GM23338 (cell line): Measurements from ENCODE around the gene MAP3K9. TPM values are rescaled to one million over a fixed set of nuclear protein-coding genes. Genes with fewer than 3 reads are reported as not detected.
A peak's percentile ranks its signal among the peaks of the same experiment; 100 is the strongest.

Experiments used
- ATAC-seq: fragments of 200-7000 bp; cut with Tn5 transposase; 3 replicates; pipeline ENCODE4 v1.9.1; 2020
- DNase-seq: peaks from one replicate; pipeline ENCODE4 v3.0.0-alpha.2; 2015; ENCODE audit warnings: low spot score
- H2AFZ ChIP-seq: fragments of 200-600 bp; sonication (generic); 2 replicates; pipeline ENCODE4 v1.8.0; 2016; ENCODE audit warnings: antibody characterized with exemption, mild to moderate bottlenecking, moderate library complexity
- H3F3A ChIP-seq: fragments of 200-600 bp; sonication (generic); replicated peaks from 2 replicates; pipeline ENCODE4 v1.8.0; 2017; ENCODE audit warnings: antibody characterized with exemption, mixed run types, low read depth
- H3K27ac ChIP-seq: fragments of 200-600 bp; sonication (generic); 2 replicates; pipeline ENCODE4 v1.6.1; 2016; ENCODE audit warnings: low read depth
- H3K27me3 ChIP-seq: fragments of 200-600 bp; sonication (generic); 2 replicates; pipeline ENCODE4 v1.8.0; 2016; ENCODE audit warnings: mild to moderate bottlenecking, mixed run types, moderate library complexity; ENCODE audit not compliant: insufficient read depth
- H3K36me3 ChIP-seq: fragments of 200-600 bp; sonication (generic); 2 replicates; pipeline ENCODE4 v1.8.0; 2016; ENCODE audit warnings: mild to moderate bottlenecking; ENCODE audit not compliant: insufficient read depth
- H3K4me1 ChIP-seq: fragments of 200-600 bp; sonication (generic); 2 replicates; pipeline ENCODE4 v1.8.0; 2016; ENCODE audit warnings: mild to moderate bottlenecking, moderate library complexity; ENCODE audit not compliant: insufficient read depth
- H3K4me2 ChIP-seq: fragments of 200-600 bp; sonication (generic); 2 replicates; pipeline ENCODE4 v1.7.1; 2017; ENCODE audit warnings: mixed run types
- H3K4me3 ChIP-seq: fragments of 200-600 bp; sonication (generic); 2 replicates; pipeline ENCODE4 v1.6.1; 2016; ENCODE audit warnings: mixed run types
- H3K79me2 ChIP-seq: fragments of 200-600 bp; sonication (generic); replicated peaks from 2 replicates; pipeline ENCODE4 v1.8.0; 2017; ENCODE audit warnings: mild to moderate bottlenecking; ENCODE audit not compliant: insufficient read depth
- H3K9me2 ChIP-seq: fragments of 200-600 bp; sonication (generic); 2 replicates; pipeline ENCODE4 v1.8.0; 2017; ENCODE audit not compliant: insufficient read depth
- H4K20me1 ChIP-seq: fragments of 200-600 bp; sonication (generic); replicated peaks from 2 replicates; pipeline ENCODE4 v1.8.0; 2017; ENCODE audit warnings: mild to moderate bottlenecking; ENCODE audit not compliant: insufficient read depth
- H3K27ac Mint-ChIP-seq: 2 replicates; pipeline ENCODE4 v1.8.0; 2020; ENCODE audit warnings: inconsistent platforms, mild to moderate bottlenecking, moderate library complexity, mixed read lengths
- H3K27me3 Mint-ChIP-seq: 3 replicates; pipeline ENCODE4 v1.8.0; 2022; ENCODE audit warnings: low read depth, mild to moderate bottlenecking, moderate library complexity, mixed read lengths, inconsistent platforms; ENCODE audit not compliant: insufficient read depth, poor library complexity
- H3K36me3 Mint-ChIP-seq: 3 replicates; pipeline ENCODE4 v1.8.0; 2021; ENCODE audit warnings: low read depth, mild to moderate bottlenecking, inconsistent platforms, moderate library complexity, mixed read lengths
- H3K4me1 Mint-ChIP-seq: 3 replicates; pipeline ENCODE4 v1.8.0; 2020; ENCODE audit warnings: mild to moderate bottlenecking, inconsistent platforms, mixed read lengths
- H3K4me3 Mint-ChIP-seq: 3 replicates; pipeline ENCODE4 v1.8.0; 2021; ENCODE audit warnings: moderate library complexity, mild to moderate bottlenecking, inconsistent platforms, mixed read lengths
- H3K9me3 Mint-ChIP-seq: 3 replicates; pipeline ENCODE4 v1.8.0; 2020; ENCODE audit warnings: moderate library complexity, mild to moderate bottlenecking, inconsistent platforms, mixed read lengths
- CREB1 ChIP-seq: fragments of 250-450 bp; sonication (Bioruptor Pico); IDR thresholded peaks from 2 replicates; pipeline ENCODE4 v1.5.0; 2020; ENCODE audit warnings: low read depth, mild to moderate bottlenecking, moderate library complexity
- CTCF ChIP-seq, 2 experiments: fragments of 200-600 bp in 1 of 2; sonication (generic) in 1 of 2; conservative IDR thresholded peaks; 2 replicates each; pipeline versions ENCODE4 v1.5.1 to v1.6.1; 2016 to 2017; ENCODE audit warnings: antibody characterized with exemption in 2 of 2, low read depth in 2 of 2, mild to moderate bottlenecking in 2 of 2, moderate library complexity in 1 of 2
- ETS1 ChIP-seq: IDR thresholded peaks from 2 replicates; pipeline ENCODE4 v1.6.1; 2016; ENCODE audit warnings: antibody characterized with exemption
- EZH2phosphoT487 ChIP-seq: fragments of 200-600 bp; sonication (generic); IDR thresholded peaks from one replicate; pipeline ENCODE4 v1.8.1; 2018; ENCODE audit warnings: antibody characterized with exemption; ENCODE audit not compliant: unreplicated experiment
- NANOG ChIP-seq: IDR thresholded peaks from 2 replicates; pipeline ENCODE4 v1.6.1; 2016; ENCODE audit warnings: antibody characterized with exemption, borderline replicate concordance
- REST ChIP-seq: IDR thresholded peaks from one replicate; pipeline ENCODE4 v1.6.1; 2018; ENCODE audit warnings: antibody characterized with exemption; ENCODE audit not compliant: unreplicated experiment
- STAT1 ChIP-seq: IDR thresholded peaks from one replicate; pipeline ENCODE4 v1.6.1; 2016; ENCODE audit warnings: antibody characterized with exemption; ENCODE audit not compliant: unreplicated experiment
- ZNF114 ChIP-seq: fragments of 250-450 bp; sonication (Bioruptor Pico); IDR thresholded peaks from 2 replicates; pipeline ENCODE4 v1.5.0; 2020; ENCODE audit warnings: mild to moderate bottlenecking, moderate library complexity
- ZNF331 ChIP-seq: fragments of 250-450 bp; sonication (Bioruptor Pico); IDR thresholded peaks from 2 replicates; pipeline ENCODE4 v1.5.0; 2020; ENCODE audit warnings: low read depth, mild to moderate bottlenecking, moderate library complexity
- ZNF462 ChIP-seq: fragments of 250-450 bp; sonication (Bioruptor Pico); IDR thresholded peaks from 2 replicates; pipeline ENCODE4 v1.5.0; 2020; ENCODE audit warnings: mild to moderate bottlenecking, moderate library complexity
- polyA plus RNA-seq: library from polyadenylated mRNA; unstranded; fragments of >200 nt; fragmentation: Nextera tagmentation; extraction: Ambion mirVana; gene quantifications from 2 replicates; pipeline ENCODE4 v1.2.1, GENCODE V29; 2016
- total RNA-seq: library from RNA; depleted of rRNA; stranded (reverse); fragments of >200 nt; shearing (Covaris generic); gene quantifications from 2 replicates; pipeline ENCODE4 v1.2.3, GENCODE V29; 2014

The MAP3K9 gene
- total and polyA plus RNA-seq, 2 experiments from 2014 or later, result 5.3 to 30.8 TPM

GRCh38 chr14:70709726-70710382 lies 99.5 kb downstream of the MAP3K9 start (continued):
- TF ChIP-seq REST (no peak), ZNF114 (CRISPR knock-in tag) (no peak), NANOG (no peak), EZH2phosphoT487 (no peak), CTCF (conservative IDR thresholded peaks at IDR 0.05; ENCODE audit: low read depth in 2 of 2) (no peak), STAT1 (no peak), ETS1 (no peak)

GRCh38 chr14:70708717-70709570 lies 100.4 kb downstream of the MAP3K9 start:
- peaks cover 8% of the 10 kb centered on the region for H3K27me3 Mint-ChIP-seq
- ATAC-seq (peak; percentile 78), DNase-seq (peak; percentile 89)
- peaks cover 12% of the 10 kb centered on the region; the same call in 1 of the 2 replicates for H3F3A ChIP-seq
- H4K20me1 ChIP-seq, result no peaks in the 10 kb centered on the region
- H3K4me3 ChIP-seq, result peak overlapping the region; percentile 9
- H3K9me3 Mint-ChIP-seq, result no peaks in the 10 kb centered on the region; the same call in 2 of the 3 replicates
- H3K4me1 Mint-ChIP-seq, result peaks cover 59% of the 10 kb centered on the region
- H3K4me1 ChIP-seq, result peaks cover 52% of the 10 kb centered on the region
- peak overlapping the region; percentile 93 for H3K27ac Mint-ChIP-seq
- no peak overlapping the region for H2AFZ ChIP-seq
- H3K27me3 ChIP-seq, result no peaks in the 10 kb centered on the region
- no peaks in the 10 kb centered on the region for H3K79me2 ChIP-seq
- no peaks in the 10 kb centered on the region for H3K36me3 ChIP-seq
- H3K36me3 Mint-ChIP-seq, result no peaks in the 10 kb centered on the region
- H3K4me2 ChIP-seq, result peak overlapping the region; percentile 22
- peak overlapping the region; percentile 97 for H3K27ac ChIP-seq
- H3K9me2 ChIP-seq, result 0 out of 2 replicates have a peak, but pooled peaks cover 8% of the 10 kb centered on the region
- peak overlapping the region; percentile 1; the same call in 1 of the 3 replicates for H3K4me3 Mint-ChIP-seq
- TF ChIP-seq ZNF331 (CRISPR knock-in tag) (no peak), ZNF462 (CRISPR knock-in tag) (peak; percentile 39; the same call in 1 of the 2 replicates), NANOG (peak; percentile 85), ZNF114 (CRISPR knock-in tag) (no peak), CREB1 (no peak)
